Lung (tissue), 12 donors: Measurements from ENCODE around the gene AIM2. TPM values are rescaled to one million over a fixed set of nuclear protein-coding genes. Genes with fewer than 3 reads are reported as not detected.
A peak's percentile ranks its signal among the peaks of the same experiment; 100 is the strongest.

Experiments
- ATAC-seq: fragments of 200-7000 bp; cut with Tn5 transposase; one replicate; pipeline ENCODE4 v1.9.1; 2020; ENCODE audit warnings: moderate number of reproducible peaks; ENCODE audit not compliant: insufficient read depth, low FRiP score
- DNase-seq, 3 donors: peaks; one replicate each; pipeline ENCODE4 v3.0.0-alpha.2; 2013 to 2017
- H3K27ac ChIP-seq, 2 donors: one replicate each; pipeline ENCODE4 v1.5.1; 2013; ENCODE audit warnings: mild to moderate bottlenecking in 2 of 2, moderate library complexity in 2 of 2, control low read depth in 1 of 2, inconsistent platforms in 1 of 2, low read depth in 1 of 2, low read length in 1 of 2
- H3K27me3 ChIP-seq, 3 donors: one replicate each; pipeline ENCODE4 v1.5.1; 2013; ENCODE audit warnings: low read length in 2 of 3; ENCODE audit not compliant: control insufficient read depth in 3 of 3, insufficient read depth in 3 of 3
- H3K36me3 ChIP-seq, 4 donors: one replicate each; pipeline ENCODE4 v1.5.1; 2013; ENCODE audit warnings: low read length in 4 of 4, mild to moderate bottlenecking in 1 of 4, moderate library complexity in 1 of 4; ENCODE audit not compliant: control insufficient read depth in 4 of 4, insufficient read depth in 4 of 4
- H3K4me1 ChIP-seq, 5 donors: one replicate each; pipeline ENCODE4 v1.5.1; 2013; ENCODE audit warnings: low read length in 5 of 5, mild to moderate bottlenecking in 2 of 5, moderate library complexity in 1 of 5; ENCODE audit not compliant: control insufficient read depth in 5 of 5, insufficient read depth in 5 of 5
- H3K4me3 ChIP-seq: one replicate; pipeline ENCODE4 v1.5.1; 2013; ENCODE audit warnings: mild to moderate bottlenecking, control low read depth, moderate library complexity
- H3K9ac ChIP-seq, 2 donors: one replicate each; pipeline ENCODE4 v1.5.1; 2013; ENCODE audit warnings: low read length in 2 of 2, control low read depth in 1 of 2; ENCODE audit not compliant: insufficient read depth in 1 of 2
- H3K9me3 ChIP-seq, 4 donors: one replicate each; pipeline ENCODE4 v1.5.1; 2013; ENCODE audit warnings: low read length in 3 of 4, mild to moderate bottlenecking in 1 of 4, moderate library complexity in 1 of 4; ENCODE audit not compliant: control insufficient read depth in 4 of 4, insufficient read depth in 3 of 4
- CTCF ChIP-seq: IDR thresholded peaks from 2 replicates; pipeline ENCODE4 v1.5.1; 2012; ENCODE audit warnings: mild to moderate bottlenecking; ENCODE audit errors: control extremely low read depth, extremely low read depth
- WGBS, 2 donors: extraction: QIAGEN DNeasy Blood & Tissue Kit; methylation state at CpG; one replicate each; pipeline ENCODE4 v1.1.7; 2013; 5-methylcytosine and 5-hydroxymethylcytosine counted together
- polyA plus RNA-seq, 2 donors: library from polyadenylated mRNA; stranded (reverse); fragments of 200-250 nt; gene quantifications; one replicate each; pipeline ENCODE4 v1.2.1, GENCODE V29; 2013
- total RNA-seq, 2 donors: library from RNA; depleted of rRNA in 1 of 2; stranded (reverse); fragments of >200 nt in 1 of 2; gene quantifications; one replicate each; pipeline ENCODE4 v1.2.1, GENCODE V29; 2014 to 2021
- donor health status: control.
- donor health status: control.
- donor health status: Bipolar disorder and iron deficiency.
- donor health status: healthy.
- donor health status: DM: yes; HTN: yes; CAD: no.

Gene AIM2
- total and polyA plus RNA-seq, 4 donors = 0.47 to 2.9 (median 1.4) TPM

GRCh38 chr1:159025043-159025442 is 51.5 kb downstream of the AIM2 start:
- Histone ChIP-seq H3K4me1 (peaks cover 0 to 5% (median 0%) of the 10 kb centered on the region in 5 donors), H3K9ac (no peak overlapping the region), H3K27ac (no peak overlapping the region), H3K4me3 (no peak overlapping the region), H3K9me3 (no peaks in the 10 kb centered on the region), H3K27me3 (no peaks in the 10 kb centered on the region), H3K36me3 (peaks cover 3 to 16% (median 5%) of the 10 kb centered on the region in 4 donors)
- DNase-seq (no peak), ATAC-seq (no peak)
- TF ChIP-seq CTCF = no peak
- 95 to 100% methylated on average over 7 of the region's 7 CpGs for WGBS, 2 donors

- ATAC-seq (no peak), DNase-seq (no peak)
- Histone ChIP-seq H3K27me3 (no peaks in the 10 kb centered on the region), H3K27ac (no peak overlapping the region), H3K9me3 (no peaks in the 10 kb centered on the region), H3K4me1 (peaks cover 0 to 5% (median 0%) of the 10 kb centered on the region in 5 donors), H3K4me3 (no peak overlapping the region), H3K9ac (no peak overlapping the region), H3K36me3 (peaks cover 3 to 18% (median 6%) of the 10 kb centered on the region in 4 donors)
- 82 to 90% methylated on average over 10 of the region's 10 CpGs for WGBS, 2 donors
- no peak for TF ChIP-seq CTCF
Observed at GRCh38 chr1:159023723-159024122, 52.8 kb downstream of the AIM2 start.

- ATAC-seq (peak; percentile 94), DNase-seq (peak in 2 of 3 donors; percentile 15 to 50)
- H3K4me1 ChIP-seq = peaks cover 0 to 15% (median 6%) of the 10 kb centered on the region in 5 donors
- no peak for TF ChIP-seq CTCF
- peaks cover 0 to 2% (median 0%) of the 10 kb centered on the region in 4 donors for H3K9me3 ChIP-seq
- H3K9ac ChIP-seq = no peak overlapping the region
- peak overlapping the region; percentile 62 to 89 for H3K27ac ChIP-seq
- H3K36me3 ChIP-seq = peaks cover 5 to 36% (median 21%) of the 10 kb centered on the region in 4 donors
- whole genome bisulfite sequencing, 2 donors = 17 to 29% methylated on average over 4 of the region's 4 CpGs
- no peaks in the 10 kb centered on the region for H3K27me3 ChIP-seq
- no peak overlapping the region for H3K4me3 ChIP-seq
Observed at GRCh38 chr1:159015440-159015909, 61.1 kb downstream of the AIM2 start.

GRCh38 chr1:159014851-159015250 is 61.7 kb downstream of the AIM2 start:
- no peak overlapping the region for H3K4me3 ChIP-seq
- H3K36me3 ChIP-seq = peaks cover 5 to 36% (median 20%) of the 10 kb centered on the region in 4 donors
- peaks cover 0 to 2% (median 0%) of the 10 kb centered on the region in 4 donors for H3K9me3 ChIP-seq
- DNase-seq = no peak
- no peak for TF ChIP-seq CTCF
- no peaks in the 10 kb centered on the region for H3K27me3 ChIP-seq
- peaks cover 0 to 15% (median 6%) of the 10 kb centered on the region in 5 donors for H3K4me1 ChIP-seq
- no peak overlapping the region for H3K27ac ChIP-seq
- WGBS, 2 donors = 81 to 83% methylated on average over 3 of the region's 3 CpGs
- no peak for ATAC-seq
- H3K9ac ChIP-seq = no peak overlapping the region
